GM12801 (cell line): ENCODE results near the gene IL19.

Source experiments
- CTCF ChIP-seq: IDR thresholded peaks from one replicate; pipeline ENCODE4 v1.5.1; 2011; ENCODE audit warnings: control low read depth; ENCODE audit not compliant: insufficient read length; ENCODE audit errors: extremely low read depth

IL19 gene

GRCh38 chr1:206735553-206736031 is 35.0 kb upstream of the IL19 start:
- TF ChIP-seq CTCF: no peak

GRCh38 chr1:206736878-206737728 is 33.5 kb upstream of the IL19 start:
- TF ChIP-seq CTCF: no peak

GRCh38 chr1:206737729-206738201 is 32.8 kb upstream of the IL19 start:
- TF ChIP-seq CTCF: no peak

GRCh38 chr1:206738370-206739366 is 31.9 kb upstream of the IL19 start:
- TF ChIP-seq CTCF: no peak

GRCh38 chr1:206739411-206740076 is 31.0 kb upstream of the IL19 start:
- TF ChIP-seq CTCF: no peak

- TF ChIP-seq CTCF: no peak
Observed at GRCh38 chr1:206741142-206741701, 29.4 kb upstream of the IL19 start.
